Posterior vena cava (tissue), 2 donors: ENCODE measurements around the gene MYRF. TPM values are rescaled to one million over a fixed set of nuclear protein-coding genes. Genes with fewer than 3 reads are reported as not detected.

Experiments
- DNase-seq: peaks from one replicate; pipeline ENCODE4 v3.0.0-alpha.2; 2020; ENCODE audit warnings: low spot score
- intact Hi-C, 2 donors: fragments of 100-400 bp; cut with DNase I; formaldehyde crosslinking; loops; one replicate each; pipeline versions ENCODE4 v1.14.1 to v1.14.2; 2022 to 2023
- long read RNA-seq, 2 donors: library from polyadenylated mRNA; unstranded; transcript quantifications; one replicate each; pipeline ENCODE4 v2.0.0, GENCODE V29; 2020 to 2021
- total RNA-seq, 2 donors: library from RNA; stranded (reverse); fragmentation: NEBNext Ultra II Directional; extraction: Animal tissue kit (Norgen Biotek cat#: 25700); gene quantifications; one replicate each; pipeline ENCODE4 v1.2.1, GENCODE V29; 2021
- donor health status: DM: yes; HTN: yes; CAD: no.
- donor health status: DM: yes; HTN: yes; CAD: no.

The MYRF gene
- 1 to 10 TPM; 3.1 to 3.7 TPM for total RNA-seq
- long read RNA-seq, donor 1, partial matches to known transcripts, result 1 of 3 reads
- long read RNA-seq, donor 1, other reads (novel, unspliced or antisense), result 2 of 3 reads
- long read RNA-seq, donor 2, partial matches to known transcripts, result 1 of 5 reads
- long read RNA-seq, donor 2, other reads (novel, unspliced or antisense), result 4 of 5 reads

GRCh38 chr11:61752117-61752924, at the start of gene MYRF:
MYRF (plus strand) TSS chr11:61752636; CDS start chr11:61752745, 109 bp downstream.
- no peak for DNase-seq
- intact Hi-C loops, result no loop called here

- intact Hi-C loops, result no loop called here
- no peak for DNase-seq
These were observed 49.6 kb upstream of the MYRF start for GRCh38 chr11:61702701-61703312.

- intact Hi-C loops, result no loop called here
- DNase-seq, result no peak
These were observed 47.6 kb upstream of the MYRF start for GRCh38 chr11:61704838-61705237.

GRCh38 chr11:61706452-61707400, 45.7 kb upstream of the MYRF start:
- DNase-seq, result no peak
- intact Hi-C loops, result no loop called here

- intact Hi-C loops, result no loop called here
- no peak for DNase-seq
These were observed 44.9 kb upstream of the MYRF start for GRCh38 chr11:61707574-61707973.

GRCh38 chr11:61709110-61709509, 43.3 kb upstream of the MYRF start:
- intact Hi-C loops, result no loop called here
- no peak for DNase-seq

GRCh38 chr11:61709572-61709971, 42.9 kb upstream of the MYRF start:
- no peak for DNase-seq
- intact Hi-C loops, result no loop called here

GRCh38 chr11:61710019-61710418, 42.4 kb upstream of the MYRF start:
- no peak for DNase-seq
- intact Hi-C loops, result no loop called here

- intact Hi-C loops, result no loop called here
- no peak for DNase-seq
These were observed 41.4 kb upstream of the MYRF start for GRCh38 chr11:61711037-61711436.

GRCh38 chr11:61711498-61711897, 40.9 kb upstream of the MYRF start:
- intact Hi-C loops, result no loop called here
- DNase-seq, result no peak

- intact Hi-C loops, result no loop called here
- DNase-seq, result no peak
These were observed 40.1 kb upstream of the MYRF start for GRCh38 chr11:61712314-61712713.

- intact Hi-C loops, result no loop called here
- no peak for DNase-seq
These were observed 39.6 kb upstream of the MYRF start for GRCh38 chr11:61712846-61713245.

GRCh38 chr11:61713464-61713863, 39.0 kb upstream of the MYRF start:
- DNase-seq, result no peak
- intact Hi-C loops, result no loop called here

- intact Hi-C loops, result no loop called here
- no peak for DNase-seq
These were observed 38.5 kb upstream of the MYRF start for GRCh38 chr11:61713906-61714305.

GRCh38 chr11:61714316-61714715, 38.1 kb upstream of the MYRF start:
- intact Hi-C loops, result no loop called here
- no peak for DNase-seq

- intact Hi-C loops, result no loop called here
- DNase-seq, result no peak
These were observed 37.5 kb upstream of the MYRF start for GRCh38 chr11:61714916-61715315.

GRCh38 chr11:61715867-61716266, 36.6 kb upstream of the MYRF start:
- intact Hi-C loops, result no loop called here
- no peak for DNase-seq

GRCh38 chr11:61716478-61717285, 35.8 kb upstream of the MYRF start:
- intact Hi-C loops, result no loop called here

More at GRCh38 chr11:61716478-61717285, 35.8 kb upstream of the MYRF start:
- DNase-seq, result no peak
